UCSD-AML1 (cell line): Measurements from ENCODE around the gene DSCAML1.
"Not testable (repeated sequence)": the region's sequence is repeated elsewhere in the genome, so short reads cannot be mapped to it uniquely, and the experiment has no call there.

Experiments used
- DNase-seq: peaks from one replicate; lab custom pipeline; 2025; ENCODE audit not compliant: unreplicated experiment; lab: John Stamatoyannopoulos, UW

Gene DSCAML1

DNA sequence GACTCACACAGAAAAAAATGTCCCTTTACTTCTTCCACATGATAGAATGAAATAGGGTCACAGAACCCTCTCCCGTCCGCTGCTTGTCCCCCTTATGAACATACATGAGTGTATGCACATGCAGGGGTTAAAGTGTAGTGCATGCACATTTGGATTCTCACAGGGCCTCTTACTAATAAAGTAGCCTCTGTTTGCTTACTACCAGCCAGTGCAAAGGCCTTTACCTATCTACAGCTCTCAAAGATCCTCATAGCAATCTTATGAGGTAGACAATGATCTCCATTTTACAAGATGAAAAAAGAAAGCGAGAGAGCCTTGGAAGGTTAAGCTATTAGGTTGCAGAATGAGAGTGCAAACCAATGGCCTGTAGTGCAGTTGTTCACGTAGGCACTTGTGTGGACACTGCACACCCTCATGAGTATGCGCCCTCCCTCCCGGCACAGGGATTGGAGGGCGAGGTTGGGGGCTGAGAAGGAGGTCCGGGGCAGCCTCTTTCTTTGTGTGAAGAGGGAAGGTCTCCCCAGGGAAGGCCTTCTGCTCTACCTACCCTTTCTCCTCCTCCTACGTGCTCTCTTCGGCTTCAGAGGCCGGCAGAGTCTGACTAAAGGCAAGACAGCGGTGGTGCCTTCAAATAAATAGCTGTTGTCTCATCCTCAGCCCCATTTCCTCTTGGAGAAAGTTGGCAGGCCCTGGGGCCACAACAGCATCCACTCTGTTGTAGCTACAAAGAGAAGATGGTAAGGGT lies 378.1 kb downstream of the DSCAML1 start:
- DNase-seq = no peak

DNA sequence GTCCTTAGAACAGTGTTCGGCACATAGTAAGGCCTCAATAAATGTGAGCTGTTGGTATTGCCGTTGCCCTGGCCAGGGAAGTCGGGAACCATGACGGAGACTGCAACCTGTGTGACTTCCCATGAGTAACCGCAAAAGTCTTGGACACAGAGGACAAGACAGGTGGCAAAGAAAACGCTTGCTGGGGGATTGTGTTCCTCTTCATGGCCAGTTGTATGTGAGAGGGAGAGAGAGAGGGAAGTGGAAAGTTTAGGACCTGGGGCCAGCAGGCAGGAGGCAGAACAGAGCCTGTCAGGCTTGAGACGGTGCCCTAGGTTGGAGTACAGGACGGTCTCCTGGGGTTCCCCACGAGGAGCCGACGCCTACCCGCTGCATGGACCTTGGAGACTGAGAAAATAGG lies 379.2 kb downstream of the DSCAML1 start:
- no peak for DNase-seq

DNA sequence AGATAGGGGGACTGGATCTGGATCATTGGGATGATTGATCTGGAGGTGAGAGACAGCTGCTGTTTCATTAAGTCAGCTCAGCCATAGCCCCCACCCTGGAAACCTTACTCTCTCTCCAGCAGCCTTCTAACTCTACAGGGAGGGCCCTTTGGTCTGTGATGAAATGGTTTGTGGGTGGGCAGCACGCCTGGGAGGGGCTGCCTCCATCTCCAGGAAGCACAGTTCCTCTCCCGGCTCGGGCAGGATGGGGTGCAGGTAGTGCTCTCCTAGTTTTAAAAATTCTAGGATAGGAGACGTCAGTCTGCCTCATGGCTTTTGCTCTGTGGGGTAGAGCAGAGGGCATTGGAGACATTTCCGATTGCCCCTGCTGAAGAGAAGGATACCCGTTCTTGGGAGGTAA lies 379.7 kb downstream of the DSCAML1 start:
- DNase-seq = no peak

DNA sequence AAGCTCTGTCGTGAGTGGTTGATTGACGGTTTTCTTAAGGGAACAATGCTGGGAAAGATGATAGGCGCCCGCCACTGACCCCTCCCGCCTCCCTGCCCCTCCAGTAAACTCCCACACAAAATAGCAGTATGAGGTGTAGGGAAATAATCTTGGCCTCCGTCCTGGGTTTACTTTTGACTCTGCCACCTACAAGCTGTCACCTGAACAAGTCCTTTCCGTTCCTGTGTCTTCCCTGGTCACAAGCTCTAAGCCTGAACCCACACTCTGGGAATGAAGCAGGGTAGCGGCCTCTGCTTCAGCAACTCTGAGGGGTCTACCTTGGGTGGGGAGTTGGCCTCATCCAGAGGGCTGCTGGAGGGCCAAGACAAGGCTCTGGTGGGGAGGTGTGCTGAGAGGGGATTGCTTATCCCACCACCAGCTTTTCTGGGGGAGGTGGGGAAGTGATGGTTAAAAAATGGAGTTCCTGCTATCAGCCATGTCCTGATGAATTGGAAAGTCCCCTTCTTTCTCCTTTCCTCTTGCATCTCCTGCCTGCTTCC lies 381.6 kb downstream of the DSCAML1 start:
- no peak for DNase-seq

DNA sequence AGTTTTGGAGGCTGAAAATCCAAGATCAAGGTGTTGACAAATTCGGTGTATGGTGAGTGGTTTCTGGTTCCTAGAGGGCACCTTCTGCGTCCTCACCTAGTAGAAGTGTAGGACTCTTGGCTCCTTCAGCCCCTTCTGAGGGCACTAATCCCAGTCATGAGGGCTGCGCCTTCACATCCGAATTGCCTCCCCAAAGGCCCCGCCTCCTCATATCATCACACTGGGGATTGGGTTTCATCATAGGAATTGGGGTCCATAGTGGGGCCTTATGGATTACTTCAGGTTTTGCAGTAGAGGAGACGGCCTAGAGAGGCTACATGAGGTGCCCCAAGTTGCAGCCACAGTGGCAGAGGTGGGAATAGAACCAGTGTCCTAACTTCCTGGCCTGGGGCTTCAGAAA lies 382.3 kb downstream of the DSCAML1 start:
- no peak for DNase-seq

DNA sequence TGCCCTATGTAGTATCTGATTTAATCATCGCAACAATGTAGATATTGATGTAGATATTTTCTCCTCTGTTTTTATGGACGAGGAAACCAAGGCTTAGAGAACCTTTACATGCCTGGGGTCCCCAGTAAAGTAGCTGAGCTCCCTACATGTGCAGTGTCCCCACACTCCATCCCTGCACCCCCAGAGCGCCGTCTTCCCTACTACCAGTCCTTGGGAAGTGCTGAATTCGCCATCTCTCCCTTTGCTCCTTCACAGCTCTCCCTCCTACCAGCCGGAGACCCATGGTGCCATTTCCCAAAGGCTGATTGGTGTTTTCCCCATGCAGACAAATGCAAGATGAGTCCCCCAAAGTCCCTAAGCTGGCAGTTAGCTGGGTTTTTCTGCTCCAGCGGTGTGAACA lies 383.4 kb downstream of the DSCAML1 start:
- DNase-seq = no peak

DNA sequence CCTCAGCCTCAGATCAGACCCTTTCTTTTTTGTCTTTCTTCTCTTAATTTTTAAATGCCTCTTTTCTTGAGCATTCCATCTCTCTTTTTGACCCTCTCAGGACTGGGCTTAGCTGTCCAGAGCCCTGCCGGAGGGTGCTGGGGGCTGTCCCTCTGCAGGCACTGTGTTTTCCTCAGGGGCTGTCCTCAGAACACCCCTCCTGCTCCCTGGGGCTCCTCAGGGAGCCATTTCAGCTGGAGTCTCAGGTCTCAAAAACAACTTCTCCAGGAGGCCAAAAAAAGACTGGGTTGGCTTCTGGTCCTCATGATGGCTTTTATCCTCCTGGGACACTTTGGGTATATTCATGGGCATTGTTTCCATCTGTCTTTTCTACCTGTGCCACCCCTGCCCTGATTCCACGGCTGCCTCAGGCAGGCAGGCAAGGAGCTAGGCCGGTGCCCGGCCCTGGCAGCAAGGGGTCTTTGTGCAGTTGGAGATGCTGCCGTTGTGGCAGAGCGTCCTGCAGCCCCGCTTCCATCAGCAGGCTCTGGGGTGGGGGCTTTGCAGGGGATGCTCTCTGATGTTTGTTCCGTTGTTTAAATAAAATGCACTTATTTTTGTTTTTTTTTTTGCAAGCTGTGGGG lies 384.3 kb downstream of the DSCAML1 start:
- DNase-seq = no peak

DNA sequence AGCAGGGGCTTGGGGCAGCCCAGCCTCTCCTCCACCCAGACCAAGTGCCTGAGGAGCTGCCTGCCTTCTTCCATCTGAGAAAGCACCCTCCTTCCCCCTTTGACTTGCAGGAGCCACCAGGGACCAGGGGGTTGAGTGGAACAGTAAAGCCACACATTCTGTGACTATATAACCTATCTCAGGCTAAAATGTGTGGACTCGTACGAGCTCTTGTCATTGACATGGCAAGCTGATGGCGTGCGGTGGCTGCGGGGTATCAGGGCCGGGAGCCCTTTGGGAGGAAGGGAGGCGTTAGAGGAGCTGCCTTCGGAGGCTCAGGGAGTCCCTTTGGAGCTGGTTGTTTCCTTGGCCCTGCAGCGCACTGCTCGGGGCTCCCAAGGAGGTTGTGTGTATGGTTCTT lies 384.8 kb downstream of the DSCAML1 start:
- no peak for DNase-seq

DNA sequence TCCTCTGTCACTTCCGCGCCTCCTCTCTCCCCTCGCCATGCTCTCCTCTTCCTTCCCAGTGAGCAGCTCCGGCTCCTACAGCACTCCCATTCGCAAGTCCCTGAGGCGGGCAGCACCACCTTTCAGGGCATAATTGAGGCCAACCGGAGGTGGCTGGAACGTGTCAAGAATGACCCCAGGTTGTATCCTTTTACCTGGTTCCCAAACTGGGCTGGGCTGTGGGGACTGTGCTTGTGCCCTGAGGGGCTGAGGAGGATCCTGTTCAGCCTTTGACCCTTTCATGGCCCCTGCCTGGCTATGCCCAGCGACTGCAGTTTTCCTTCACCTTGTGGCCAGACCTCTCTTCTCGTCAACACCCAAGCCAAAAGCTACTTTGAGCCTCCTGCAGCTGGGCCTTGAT lies 385.3 kb downstream of the DSCAML1 start:
- no peak for DNase-seq

DNA sequence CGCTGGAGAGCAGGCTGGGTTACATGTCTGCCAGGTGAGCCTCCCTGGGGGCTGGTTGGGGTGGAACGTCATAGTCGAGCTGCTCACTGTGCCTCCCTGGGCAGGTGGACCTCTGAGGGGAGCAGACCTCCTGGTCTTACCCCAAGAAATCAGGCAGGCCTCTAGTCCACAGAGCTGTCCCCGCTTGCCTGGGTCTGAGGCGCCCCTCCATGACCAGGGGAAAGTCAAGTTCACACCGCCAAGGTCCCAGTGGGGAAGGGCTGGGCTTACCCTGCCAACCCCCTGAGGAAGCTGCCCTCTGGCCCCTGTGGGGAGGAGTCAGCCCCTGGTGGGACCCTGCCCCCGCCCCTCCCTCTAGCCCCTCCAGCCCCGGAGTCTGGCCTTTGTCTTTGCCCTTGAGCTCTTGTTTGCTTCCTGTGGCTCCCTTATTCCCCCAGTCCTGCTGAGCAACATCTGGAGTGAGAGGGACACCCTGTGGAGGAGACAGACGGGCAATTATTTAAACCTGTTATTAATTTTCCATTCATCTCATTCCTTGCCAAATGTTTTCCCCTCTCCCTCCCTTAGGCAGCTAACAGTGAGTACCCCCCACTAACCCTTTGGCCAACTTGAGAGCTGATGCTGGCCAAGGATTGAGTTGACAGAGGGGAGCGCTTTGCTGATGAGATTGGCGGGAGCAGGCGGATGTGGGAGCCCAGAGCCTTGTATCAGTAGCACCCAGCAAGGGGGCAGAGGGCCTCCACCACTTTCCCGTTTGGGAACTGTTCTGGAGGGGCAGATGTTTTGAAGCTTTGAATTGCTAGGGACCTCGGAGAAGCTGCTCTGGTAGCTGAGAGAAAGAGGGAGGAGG lies 385.9 kb downstream of the DSCAML1 start:
- no peak for DNase-seq

DNA sequence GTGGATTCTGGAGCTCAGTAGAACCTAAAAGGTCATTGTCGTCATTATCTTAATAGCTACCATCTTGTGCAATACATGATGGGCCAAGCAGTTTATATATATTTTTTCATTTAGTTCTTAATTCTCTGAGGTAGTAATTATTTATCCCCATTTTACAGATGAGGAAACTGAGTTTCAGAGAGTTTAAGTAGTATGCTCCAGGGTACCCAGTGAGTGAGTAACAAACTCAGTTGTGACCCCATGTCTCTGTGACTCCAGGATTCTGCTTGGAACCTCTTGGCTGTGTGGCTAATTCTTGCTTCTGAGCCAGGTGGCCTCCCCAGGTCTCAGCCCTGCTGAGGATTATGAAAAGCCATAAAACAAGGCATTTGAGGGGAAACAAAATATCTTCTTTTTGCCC lies 386.8 kb downstream of the DSCAML1 start:
- DNase-seq = no peak

DNA sequence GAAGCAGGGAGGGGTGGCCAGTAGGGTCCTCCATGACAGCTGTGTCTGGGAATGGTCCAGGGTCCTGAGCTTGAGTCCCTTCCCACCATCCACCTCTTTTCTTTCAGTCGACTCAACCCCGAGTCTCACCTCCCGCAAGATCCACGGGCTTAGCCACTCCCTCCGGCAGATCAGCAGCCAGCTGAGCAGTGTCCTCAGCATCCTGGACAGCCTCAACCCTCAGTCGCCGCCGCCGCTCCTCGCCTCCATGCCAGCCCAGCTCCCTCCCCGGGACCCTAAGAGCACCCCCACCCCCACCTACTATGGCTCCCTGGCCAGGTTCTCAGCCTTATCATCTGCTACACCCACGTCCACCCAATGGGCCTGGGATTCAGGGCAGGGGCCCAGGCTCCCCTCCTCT lies 387.5 kb downstream of the DSCAML1 start:
- DNase-seq = no peak

DNA sequence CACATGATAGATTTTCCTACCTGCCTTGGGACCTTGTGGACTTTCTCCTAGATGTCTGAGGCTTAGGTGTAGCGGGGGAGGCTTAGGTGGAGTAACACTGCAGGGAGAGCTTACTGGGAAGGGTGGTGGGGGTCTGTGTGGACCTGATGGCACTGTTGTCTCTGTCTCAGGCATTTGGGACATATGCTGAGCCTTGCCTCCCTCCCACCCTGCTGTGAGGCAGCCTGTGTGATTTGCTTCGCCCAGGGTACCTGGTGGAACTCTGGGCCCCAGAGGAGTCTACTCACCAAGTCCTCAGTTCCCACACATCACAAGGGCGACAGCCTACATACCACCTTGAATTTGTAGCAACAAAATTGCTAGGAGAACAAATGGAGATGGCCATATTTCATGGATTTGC lies 388.7 kb downstream of the DSCAML1 start:
- no peak for DNase-seq

DNA sequence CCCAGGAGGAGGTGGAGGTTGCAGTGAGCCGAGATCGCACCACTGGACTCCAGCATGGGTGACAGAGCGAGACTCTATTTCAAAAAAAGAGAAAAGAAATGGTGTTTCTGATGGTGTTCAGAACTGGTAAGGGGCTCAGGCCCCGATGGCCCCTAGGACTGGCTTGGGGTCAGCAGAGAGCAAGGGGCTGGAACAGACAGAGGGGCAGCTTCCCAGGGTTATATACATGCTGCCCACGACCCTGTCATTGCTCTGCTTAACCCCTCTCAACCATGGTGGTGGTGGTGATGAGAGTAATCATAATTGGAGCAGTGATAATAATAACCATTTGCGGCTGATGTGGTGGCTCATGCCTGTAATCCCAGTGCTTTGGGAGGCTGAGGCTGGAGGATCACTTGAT lies 390.0 kb downstream of the DSCAML1 start:
- DNase-seq = no peak

DNA sequence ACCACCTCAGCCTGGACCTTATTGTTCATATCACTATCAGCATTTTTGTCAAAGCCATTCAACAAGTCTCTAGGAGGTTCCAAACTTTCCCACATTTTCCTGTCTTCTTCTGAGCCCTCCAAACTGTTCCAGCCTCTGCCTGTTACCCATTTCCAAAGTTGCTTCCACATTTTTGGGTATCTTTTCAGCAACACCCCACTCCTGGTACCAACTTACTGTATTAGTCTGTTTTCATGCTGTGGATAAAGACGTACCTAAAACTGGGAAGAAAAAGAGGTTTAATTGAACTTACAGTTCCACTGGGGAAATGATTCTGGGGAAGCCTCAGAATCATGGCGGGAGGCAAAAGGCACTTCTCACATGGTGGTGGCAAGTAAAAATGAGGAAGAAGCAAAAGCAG lies 391.1 kb downstream of the DSCAML1 start:
- DNase-seq = not testable (repeated sequence)

DNA sequence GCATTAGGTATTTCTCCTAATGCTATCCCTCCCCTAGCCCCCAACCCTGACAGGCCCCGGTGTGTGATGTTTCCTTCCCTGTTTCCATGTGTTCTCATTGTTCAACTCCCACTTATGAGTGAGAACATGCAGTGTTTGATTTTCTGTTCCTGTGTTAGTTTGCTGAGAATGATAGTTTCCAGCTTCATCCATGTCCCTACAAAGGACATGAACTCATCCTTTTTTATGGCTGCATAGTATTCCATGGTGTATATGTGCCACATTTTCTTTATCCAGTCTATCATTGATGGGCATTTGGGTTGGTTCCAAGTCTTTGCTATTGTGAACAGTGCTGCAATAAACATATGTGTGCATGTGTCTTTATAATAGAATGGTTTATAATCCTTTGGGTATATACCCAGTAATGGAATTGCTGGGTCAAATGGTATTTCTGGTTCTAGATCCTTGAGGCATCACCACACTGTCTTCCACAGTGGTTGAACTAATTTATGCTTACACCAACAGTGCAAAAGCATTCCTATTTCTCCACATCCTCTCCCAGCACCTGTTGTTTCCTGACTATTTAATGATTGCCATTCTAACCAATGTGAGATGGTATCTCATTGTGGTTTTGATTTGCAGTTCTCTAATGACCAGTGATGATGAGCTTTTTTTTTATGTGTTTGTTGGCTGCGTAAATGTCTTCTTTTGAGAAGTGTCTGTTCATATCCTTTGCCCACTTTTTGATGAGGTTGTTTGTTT lies 397.7 kb downstream of the DSCAML1 start:
- DNase-seq = not testable (repeated sequence)

DNA sequence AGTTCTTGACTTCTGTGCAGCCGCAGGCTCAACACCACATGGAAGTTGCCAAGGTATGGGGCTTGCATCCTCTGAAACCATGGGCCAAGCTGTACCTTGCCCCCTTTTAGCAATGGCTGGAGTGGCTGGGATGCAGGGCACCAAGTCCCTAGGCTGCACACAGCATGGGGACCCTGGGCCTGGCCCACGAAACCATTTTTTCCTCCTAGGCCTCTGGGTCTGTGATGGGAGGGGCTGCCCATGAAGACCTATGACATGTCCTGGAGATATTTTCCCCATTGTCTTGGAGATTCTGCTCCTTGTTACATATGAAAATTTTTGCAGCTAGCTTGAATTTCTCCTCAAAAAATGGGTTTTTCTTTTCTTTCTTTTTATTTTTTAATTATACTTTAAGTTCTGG lies 398.4 kb downstream of the DSCAML1 start:
- not testable (repeated sequence) for DNase-seq

DNA sequence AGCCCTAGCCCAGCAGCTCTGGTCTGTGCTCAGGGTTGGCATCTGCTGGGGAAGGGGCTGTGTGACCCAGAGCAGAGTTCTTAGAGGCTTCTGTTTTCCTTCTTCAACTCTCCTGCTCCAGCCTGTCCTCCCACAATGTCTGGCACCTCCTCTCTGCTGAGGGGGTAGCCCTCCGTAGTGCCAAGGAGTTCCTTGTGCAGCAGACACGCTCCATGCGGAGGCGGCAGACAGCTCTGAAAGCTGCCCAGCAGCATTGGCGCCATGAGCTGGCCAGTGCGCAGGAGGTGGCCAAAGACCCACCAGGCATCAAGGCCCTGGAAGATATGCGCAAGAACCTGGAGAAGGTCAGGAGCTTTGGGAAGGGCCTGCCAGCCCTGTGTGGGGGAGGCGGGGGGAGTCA lies 400.0 kb downstream of the DSCAML1 start:
- no peak for DNase-seq

DNA sequence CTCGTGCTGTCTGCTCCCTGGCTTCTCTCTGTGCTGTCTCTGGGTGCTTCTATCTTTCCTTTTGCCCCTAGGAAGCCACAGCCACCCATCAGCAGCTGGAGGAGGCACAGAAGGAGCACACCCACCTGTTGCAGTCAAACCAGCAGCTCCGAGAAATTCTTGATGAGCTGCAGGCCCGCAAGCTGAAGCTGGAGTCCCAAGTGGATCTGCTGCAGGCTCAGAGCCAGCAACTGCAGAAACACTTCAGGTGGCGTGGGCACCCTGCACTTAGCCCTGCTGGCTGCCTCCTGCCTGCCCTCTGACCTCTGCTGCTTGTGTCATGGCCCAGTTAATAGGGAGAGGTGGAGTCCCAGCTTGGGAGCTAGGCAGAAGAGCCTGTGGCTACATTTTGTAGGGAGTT lies 401.5 kb downstream of the DSCAML1 start:
- no peak for DNase-seq

DNA sequence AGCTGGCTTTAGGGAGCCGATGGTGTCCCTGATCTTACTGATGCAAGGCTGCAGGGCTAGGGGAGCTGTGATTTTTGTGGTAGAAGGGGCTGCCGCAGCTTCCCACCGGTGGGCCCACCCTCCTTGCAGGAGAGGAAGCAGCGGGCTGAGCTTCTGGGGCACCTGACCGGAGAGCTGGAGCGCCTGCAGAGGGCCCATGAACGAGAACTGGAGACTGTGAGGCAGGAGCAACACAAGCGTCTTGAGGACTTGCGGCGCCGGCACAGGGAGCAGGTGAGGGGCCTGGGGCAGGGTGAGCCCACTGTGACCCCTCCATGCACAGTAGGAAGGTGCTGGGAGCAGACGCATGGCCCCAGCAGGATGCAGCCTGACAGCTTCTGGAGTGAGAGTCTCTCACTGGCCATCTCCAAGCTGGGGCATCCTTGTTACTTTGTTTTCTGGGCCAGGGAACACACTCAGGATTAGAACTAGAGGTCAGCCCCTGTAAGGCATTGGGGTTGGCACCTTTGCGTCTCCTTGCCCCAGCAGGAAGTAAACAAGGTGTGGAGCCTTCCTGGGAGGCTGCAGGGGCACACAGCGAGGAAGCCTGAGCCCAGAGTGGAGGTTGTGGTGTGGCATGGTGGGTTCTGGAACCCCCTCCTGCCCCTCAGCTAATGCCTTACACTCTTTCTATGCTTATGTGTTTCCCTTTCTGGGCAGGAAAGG lies 402.6 kb downstream of the DSCAML1 start:
- DNase-seq = no peak
